H1 (cell line): ENCODE measurements around the gene TMEM202. TPM values are rescaled to one million over a fixed set of nuclear protein-coding genes. Genes with fewer than 3 reads are reported as not detected.

Experiments
- SIRT6 ChIP-seq: IDR thresholded peaks from one replicate; pipeline ENCODE4 v1.7.1; 2012; ENCODE audit warnings: low read length, inconsistent platforms
- polyA plus RNA-seq, 7 experiments: library from polyadenylated mRNA; depleted of rRNA in 3 of 7; stranded (reverse) in 5 of 7; unstranded in 2 of 7; fragments of >200 nt in 5 of 7; fragments of 200-250 nt in 2 of 7; gene quantifications; 1 replicate in 5 of 7; 2 replicates in 1 of 7; 4 replicates in 1 of 7; pipeline versions ENCODE4 v1.2.1 to v1.2.3, GENCODE V29; 2011 to 2013; ENCODE audit warnings: missing spikeins in 2 of 7, mixed read lengths in 2 of 7
- total RNA-seq: library from RNA; stranded (reverse); fragmentation: NEBNext Ultra II Directional; extraction: Animal tissue kit (Norgen Biotek cat#: 25700); gene quantifications from 2 replicates; pipeline ENCODE4 v1.2.1, GENCODE V29; 2021

Gene TMEM202
- total and polyA plus RNA-seq, 2 of the 8 experiments (the other 6 are each of a cell fraction or from before 2014, with no cell fraction given) = not detected

GRCh38 chr15:72353266-72353665, 44.8 kb upstream of the TMEM202 start (continued):
- no peak for TF ChIP-seq SIRT6
